ENCODE data around the gene GPR146.

The GPR146 gene

GRCh38 chr7:1095621-1096155 lies 51.3 kb downstream of the GPR146 start:
- DNase-seq, result no peak

GRCh38 chr7:1096156-1097119 lies 52.1 kb downstream of the GPR146 start:
- DNase-seq, result no peak

DNA sequence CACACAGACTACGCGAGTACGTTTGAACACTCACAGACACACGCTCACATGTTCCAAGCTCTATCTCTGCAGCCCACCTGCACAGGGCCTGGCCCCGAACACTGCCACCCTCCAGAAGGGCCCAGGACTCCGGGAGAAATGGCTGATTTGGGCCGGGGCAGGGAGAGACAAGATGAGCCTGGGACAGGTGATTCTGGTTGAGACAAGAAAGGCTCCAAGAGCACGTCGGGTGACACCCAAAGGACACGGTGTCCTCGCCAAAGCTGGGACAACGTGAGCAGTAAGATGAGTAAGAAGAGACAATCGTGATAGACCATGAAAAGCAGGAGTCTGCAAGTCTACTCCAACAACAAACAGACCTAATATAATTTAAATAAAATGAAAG lies 52.8 kb downstream of the GPR146 start:
- no peak for DNase-seq

GRCh38 chr7:1098243-1099153 lies 54.2 kb downstream of the GPR146 start:
- no peak for DNase-seq

GRCh38 chr7:1099154-1099542 lies 54.8 kb downstream of the GPR146 start:
- DNase-seq, result no peak

DNA sequence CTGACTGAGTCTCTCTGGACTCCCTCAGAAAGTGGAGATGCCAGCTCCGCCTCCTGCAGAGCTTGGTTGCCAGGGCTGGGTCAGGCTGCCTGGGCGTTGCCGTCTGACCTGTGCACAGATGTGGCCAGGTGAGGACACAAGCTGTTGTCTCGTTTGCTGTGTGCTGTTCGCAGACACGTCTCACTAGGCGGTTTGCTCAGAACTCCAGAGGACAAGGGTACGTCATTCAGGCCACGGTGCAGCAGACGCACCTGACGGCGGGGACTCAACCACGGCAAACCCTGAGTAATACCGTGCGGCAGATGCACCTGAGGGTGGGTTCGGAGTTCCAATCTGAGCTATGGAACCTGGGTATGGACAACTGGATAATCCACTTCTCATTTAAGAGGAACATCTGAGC lies 55.3 kb downstream of the GPR146 start:
- DNase-seq, result no peak

- DNase-seq, result no peak
Measured at GRCh38 chr7:1100386-1100785, 56.0 kb downstream of the GPR146 start.

DNA sequence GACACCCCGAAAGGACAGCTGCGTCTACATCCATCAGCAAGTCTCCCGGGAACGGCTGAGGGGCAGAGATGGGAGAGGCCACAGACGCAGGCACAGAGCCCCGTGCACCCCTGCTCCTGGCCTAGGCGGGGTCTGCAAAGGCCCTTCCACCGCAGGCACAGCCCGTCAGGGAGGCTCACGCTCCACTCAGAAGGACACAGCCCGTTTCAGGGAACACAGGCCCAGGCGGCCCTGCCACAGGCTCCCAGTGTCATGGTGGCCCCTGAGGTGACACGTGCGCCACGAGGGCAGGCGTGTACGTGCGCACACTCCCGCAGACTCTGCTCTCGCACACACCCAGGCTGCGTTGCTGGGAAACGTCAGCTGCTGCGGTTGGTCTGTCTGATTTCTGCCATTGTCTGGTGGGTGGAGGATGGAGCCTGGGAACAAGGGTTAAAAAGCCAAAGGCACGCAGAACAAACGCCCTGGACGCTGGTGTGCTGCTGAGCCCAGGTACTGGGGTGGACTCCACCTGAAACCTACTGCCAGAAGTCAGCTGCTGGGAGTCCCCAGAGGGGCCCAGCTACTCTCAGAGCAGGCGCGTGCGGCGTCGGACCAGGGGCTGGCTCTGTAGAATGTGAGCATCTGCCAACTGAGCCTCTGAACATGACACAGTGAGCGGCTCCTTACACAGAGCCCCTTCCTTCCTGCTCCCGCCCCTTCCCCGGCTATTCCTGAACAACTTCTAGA lies 56.7 kb downstream of the GPR146 start:
- no peak for DNase-seq

DNA sequence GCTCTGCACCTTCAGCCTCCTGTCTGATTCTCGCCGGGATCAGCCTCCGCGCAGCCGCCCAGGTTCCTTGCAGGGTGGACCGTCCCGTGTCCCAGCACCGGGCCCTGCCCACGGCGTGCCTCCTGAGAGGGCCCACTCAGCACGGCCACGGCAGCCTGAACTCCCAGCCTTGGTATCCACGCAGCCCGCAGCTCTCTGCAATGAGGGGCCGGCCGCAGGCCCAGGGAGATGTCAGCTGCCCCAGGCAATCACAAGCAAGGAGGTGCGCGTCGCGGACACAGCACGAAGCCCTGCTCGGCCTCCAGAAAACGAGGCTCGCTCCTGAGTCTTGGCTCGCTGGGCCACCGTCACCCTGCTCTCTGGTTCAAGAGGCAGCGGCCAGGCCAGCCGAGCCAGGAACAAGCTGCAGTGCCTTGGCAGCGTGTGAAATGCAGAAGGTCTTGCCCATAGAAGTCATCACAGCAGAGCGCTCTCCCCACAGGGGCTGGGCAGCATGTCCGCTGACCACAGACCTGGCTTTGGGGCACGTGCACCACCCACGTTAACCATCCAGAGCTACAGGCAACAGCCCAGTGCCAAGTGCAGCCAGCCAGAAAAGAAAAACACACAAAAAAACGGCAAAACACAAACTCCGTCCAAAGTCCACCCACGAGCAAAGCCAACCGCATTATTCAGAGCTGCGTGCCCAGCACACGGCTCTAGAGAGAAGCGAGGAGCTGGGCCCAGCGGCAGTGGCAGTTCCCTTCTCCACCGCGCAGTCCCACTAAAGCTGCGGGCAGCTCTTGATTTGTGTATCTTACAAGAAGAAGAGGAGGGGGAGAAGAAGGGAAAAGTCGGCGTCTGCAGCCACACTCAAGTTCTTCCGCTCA lies 57.5 kb downstream of the GPR146 start:
- DNase-seq, result no peak

DNA sequence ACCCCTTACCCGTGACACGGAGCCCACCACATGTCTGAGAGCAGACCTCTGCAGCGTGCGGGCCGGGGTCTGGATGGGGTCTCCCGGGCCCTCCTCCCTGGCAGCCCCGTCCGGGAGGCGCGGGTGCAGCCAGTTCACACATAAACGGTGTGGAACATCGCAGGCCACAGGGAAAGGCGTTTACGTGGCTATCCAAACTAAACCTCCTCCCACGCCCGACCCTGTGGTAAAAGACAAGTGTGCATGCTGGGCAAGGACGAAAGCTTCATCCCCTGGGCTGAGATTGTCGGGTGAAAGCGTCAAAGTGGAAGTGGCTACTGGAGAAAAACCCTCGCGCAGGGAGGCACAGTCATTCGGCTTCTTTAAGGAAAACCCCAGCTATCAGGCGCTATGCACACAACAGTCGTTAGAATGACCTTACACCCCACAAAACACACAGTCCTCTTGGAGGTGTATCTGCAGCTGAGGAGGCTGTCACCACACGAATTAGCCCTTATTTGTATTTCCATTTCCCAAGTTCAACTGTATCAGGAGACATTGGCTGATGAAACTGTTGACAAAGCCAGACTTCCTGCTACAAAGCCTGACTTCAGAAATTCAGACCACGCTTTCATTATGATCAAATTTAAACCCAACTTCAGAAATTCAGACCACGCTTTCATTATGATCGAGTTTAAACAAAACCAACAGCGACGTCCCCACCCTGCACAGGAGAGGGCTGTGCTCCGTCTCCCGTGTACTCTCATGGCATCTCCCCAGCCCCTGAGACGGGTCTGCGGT lies 58.9 kb downstream of the GPR146 start:
- DNase-seq, result no peak

DNA sequence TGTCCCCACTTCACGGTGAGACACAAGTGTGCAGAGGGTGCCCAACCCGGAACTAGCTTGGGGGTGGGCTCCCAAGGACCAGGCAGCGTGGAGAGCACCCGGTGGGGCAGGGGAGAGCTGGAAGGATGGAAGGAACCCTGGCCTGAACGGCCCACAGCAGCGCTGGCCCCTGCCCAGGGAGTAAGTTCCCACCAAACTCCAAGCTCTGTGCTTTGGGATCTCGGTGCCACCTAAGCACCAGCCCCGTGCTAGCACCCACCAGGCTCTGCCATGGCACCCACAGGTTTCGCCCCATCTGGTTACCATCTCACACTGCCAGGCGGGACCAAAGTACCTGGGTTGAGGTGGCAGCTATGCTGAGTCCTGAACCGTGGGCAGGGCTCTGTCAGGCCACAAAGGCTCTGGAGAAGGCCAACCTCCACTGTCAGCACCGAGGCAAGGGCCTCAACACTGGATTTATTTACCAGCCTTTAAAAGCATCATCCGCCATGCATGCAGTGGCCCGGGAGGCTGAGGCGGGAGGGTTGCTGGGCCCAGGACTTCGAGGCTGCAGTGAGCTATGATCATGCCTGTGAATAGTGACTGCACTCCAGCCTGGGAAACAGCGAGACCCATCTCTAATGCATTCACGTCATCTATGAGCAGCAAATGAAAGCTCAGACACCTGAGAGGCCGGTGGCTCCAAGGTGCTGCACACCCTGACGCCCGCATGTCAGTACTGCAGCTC lies 59.6 kb downstream of the GPR146 start:
- DNase-seq, result no peak

DNA sequence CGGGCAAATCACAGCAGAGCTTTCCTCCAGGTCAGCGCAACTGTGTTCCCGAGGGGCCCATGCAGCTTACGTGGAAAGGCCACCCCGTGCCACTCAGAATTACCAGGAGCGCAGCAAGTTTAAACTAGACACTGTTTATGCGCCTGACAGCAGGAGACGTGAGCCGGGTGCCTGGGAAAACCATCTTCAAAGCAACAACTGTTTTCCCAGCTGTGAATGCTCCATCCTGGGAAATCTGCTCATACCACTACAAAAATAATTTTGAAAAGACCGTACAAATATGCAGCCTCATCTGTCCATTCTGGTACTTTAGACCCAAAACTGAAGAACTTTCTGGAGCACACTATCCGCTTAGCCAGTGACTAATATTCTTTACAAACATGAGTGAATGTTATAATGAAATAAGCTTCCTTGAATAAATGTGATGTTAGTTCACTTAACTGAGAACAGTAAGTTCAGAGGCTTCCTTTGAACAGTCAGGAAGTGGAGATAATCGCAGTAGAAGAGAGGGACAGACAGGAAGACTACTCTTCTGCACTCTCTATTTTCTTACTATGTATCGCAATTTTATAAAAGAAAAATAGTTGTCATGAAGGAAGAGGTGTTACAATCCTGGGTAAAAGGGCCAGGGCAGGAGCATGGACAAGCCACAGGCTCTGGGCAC lies 60.3 kb downstream of the GPR146 start:
- DNase-seq, result no peak

GRCh38 chr7:1105189-1105588 lies 60.8 kb downstream of the GPR146 start:
- no peak for DNase-seq

- DNase-seq, result no peak
Measured at GRCh38 chr7:1106063-1106792, 61.9 kb downstream of the GPR146 start.

GRCh38 chr7:1106793-1107421 lies 62.6 kb downstream of the GPR146 start:
- no peak for DNase-seq

DNA sequence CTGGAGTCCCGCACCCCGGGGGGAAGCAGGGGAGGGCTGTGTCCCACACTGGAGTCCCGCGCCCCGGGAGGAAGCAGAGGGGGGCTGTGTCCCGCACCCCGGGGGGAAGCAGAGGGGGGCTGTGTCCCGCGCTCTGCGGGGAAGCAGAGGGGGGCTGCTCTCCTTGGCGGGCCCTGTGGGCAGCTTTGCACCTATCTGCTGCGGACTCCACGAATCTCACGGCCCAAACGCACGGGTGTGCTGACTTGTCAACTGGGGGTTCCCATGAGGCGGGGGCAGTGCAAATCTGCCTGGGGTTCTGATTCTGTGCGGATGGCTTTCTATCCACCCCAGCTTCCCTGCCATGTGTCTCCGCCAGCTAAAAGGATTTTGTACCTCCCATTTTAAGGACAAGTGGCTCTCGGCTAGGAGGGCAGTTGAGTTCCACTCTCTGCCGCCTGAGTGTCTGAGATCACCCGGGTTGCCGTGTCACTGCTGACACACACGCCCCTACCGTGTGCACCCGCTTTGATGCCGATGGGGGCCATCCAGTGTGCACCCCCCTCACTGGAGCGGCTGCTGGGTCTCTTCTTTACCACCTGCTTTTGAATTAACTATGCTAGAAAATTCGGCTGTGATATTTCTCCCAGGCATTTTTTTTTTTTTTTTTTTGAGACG lies 64.0 kb downstream of the GPR146 start:
- DNase-seq, result no peak
